KBM-7 (cell line): Measurements from ENCODE around the gene ACE.

ENCODE experiments used
- DNase-seq: peaks from one replicate; pipeline ENCODE4 v3.0.0-alpha.2; 2015
- in situ Hi-C: fragments of 300-500 bp; cut with MboI; formaldehyde crosslinking; loops from 2 replicates; pipeline ENCODE4 v1.14.3; 2020; ENCODE audit warnings: low sequenced_read_pairs, low pct_unique_long_range_greater_than_20kb, mixed read lengths

The ACE gene

DNA sequence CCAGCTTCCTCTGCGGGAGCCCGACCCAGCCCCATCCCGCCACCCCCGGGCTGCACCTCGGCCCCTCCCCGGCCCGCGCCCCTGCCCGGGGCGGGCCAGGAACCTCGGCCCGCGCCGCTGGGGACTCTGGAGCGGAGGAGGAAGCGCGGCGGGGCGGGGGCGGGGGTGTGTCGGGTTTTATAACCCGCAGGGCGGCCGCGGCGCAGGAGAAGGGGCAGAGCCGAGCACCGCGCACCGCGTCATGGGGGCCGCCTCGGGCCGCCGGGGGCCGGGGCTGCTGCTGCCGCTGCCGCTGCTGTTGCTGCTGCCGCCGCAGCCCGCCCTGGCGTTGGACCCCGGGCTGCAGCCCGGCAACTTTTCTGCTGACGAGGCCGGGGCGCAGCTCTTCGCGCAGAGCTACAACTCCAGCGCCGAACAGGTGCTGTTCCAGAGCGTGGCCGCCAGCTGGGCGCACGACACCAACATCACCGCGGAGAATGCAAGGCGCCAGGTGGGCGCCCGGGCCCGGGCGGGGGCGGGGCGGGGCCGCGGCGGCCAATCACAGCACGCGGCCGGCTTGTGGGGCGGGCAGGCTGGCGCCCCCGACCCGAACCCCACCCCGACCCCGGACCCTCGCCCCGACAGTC lies at the start of gene ACE:
Gene ACE (plus strand): TSS at position 208 of the 626 bp plus-strand sequence. CDS start 34 bp downstream, at position 242.
- peak; percentile 50 for DNase-seq

GRCh38 chr17:63429766-63430165 lies 47.1 kb upstream of the ACE start:
- no peak for DNase-seq
- in situ Hi-C loops: loop anchor here (25.0 kb wide), 1 partner anchor 183 kb away; the partner anchor contains the start of genes MAP3K3 and TACO1

More for the DNA sequence above, at the start of gene ACE:
- in situ Hi-C loops: no loop called here

GRCh38 chr17:63430223-63430622 lies 46.6 kb upstream of the ACE start:
- in situ Hi-C loops: loop anchor here (25.0 kb wide), 1 partner anchor 182 kb away; the partner anchor contains the start of genes MAP3K3 and TACO1
- no peak for DNase-seq

- in situ Hi-C loops: loop anchor here (25.0 kb wide), 1 partner anchor 181 kb away; the partner anchor contains the start of genes MAP3K3 and TACO1
- no peak for DNase-seq
Observed at GRCh38 chr17:63431618-63431938, 45.3 kb upstream of the ACE start.

DNA sequence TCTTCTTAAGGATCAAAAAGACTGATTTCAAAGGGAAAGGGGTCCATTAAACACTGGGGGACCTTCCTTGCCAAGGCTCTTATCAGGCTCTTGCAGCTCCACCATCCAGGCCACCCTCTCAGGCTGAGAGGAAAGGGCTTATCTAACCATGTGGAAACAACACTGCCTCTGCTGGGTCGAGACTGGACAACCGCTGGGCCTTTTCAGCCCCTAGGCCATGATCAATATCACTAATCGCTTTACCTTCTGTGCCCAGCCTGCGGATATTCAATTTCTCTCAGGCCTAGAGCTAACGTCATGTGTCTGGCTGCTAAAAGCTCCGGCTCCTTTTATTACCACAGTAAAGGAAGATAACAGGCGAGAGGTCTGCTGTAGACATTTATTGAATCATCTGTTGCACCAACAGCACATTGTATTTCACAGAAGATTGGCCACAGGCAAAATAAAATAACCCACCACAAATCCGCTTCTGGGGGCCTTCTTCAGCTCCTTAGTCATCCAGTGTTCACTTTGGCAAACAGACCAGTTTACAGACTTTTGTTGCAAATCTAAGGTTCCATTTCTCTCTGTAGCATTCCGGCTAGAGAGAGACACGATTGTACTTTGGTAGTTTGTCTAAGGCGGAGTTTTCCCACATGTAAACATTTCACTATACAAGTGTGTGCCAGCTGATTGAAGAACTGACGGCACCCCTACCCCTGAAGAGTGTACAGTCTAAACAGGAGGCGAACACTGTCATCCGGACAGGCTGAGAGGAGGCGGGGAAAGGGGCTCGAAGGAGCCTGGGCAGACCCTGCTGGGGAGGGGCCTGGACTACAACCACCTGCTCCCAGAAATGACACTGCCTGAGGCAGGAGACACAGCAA lies 44.7 kb upstream of the ACE start:
- in situ Hi-C loops: loop anchor here (25.0 kb wide), 1 partner anchor 180 kb away; the partner anchor contains the start of genes MAP3K3 and TACO1
- DNase-seq: no peak

GRCh38 chr17:63433746-63434591 lies 42.9 kb upstream of the ACE start:
- in situ Hi-C loops: loop anchor here (25.0 kb wide), 1 partner anchor 178 kb away; the partner anchor contains the start of genes MAP3K3 and TACO1
- DNase-seq: peak; percentile 72

DNA sequence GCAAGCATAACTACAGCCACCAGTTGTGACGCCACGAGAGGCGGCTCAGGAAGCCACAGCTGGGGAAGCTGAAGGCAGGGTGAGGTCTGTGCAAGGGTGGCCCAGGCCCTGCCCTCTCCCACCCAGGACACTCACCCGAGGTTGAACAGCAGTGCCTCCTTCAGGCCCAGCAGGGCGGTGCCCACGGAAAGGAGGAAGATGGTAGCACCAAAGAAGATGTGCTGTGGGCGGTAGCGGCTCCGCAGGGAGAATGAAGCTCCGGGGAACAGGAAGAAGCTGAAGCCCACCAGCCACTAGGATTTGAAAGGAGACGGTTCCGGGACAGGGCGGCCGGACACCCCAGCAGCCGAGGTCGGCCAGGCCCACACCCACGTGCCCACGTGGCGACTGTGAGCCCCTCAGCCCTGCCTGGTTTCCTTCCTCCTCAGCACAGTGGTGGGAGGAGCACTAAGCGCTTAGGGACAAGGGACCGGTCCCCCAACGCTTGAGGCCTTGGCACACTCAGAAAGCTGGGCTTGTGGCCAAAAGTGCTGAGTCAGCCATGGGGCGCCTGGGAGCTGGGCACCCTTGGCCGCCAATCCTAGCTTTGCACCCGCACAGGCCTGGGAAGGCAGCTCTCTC lies 41.8 kb upstream of the ACE start:
- in situ Hi-C loops: loop anchor here (25.0 kb wide), 1 partner anchor 177 kb away; the partner anchor contains the start of genes MAP3K3 and TACO1
- DNase-seq: peak; percentile 57

DNA sequence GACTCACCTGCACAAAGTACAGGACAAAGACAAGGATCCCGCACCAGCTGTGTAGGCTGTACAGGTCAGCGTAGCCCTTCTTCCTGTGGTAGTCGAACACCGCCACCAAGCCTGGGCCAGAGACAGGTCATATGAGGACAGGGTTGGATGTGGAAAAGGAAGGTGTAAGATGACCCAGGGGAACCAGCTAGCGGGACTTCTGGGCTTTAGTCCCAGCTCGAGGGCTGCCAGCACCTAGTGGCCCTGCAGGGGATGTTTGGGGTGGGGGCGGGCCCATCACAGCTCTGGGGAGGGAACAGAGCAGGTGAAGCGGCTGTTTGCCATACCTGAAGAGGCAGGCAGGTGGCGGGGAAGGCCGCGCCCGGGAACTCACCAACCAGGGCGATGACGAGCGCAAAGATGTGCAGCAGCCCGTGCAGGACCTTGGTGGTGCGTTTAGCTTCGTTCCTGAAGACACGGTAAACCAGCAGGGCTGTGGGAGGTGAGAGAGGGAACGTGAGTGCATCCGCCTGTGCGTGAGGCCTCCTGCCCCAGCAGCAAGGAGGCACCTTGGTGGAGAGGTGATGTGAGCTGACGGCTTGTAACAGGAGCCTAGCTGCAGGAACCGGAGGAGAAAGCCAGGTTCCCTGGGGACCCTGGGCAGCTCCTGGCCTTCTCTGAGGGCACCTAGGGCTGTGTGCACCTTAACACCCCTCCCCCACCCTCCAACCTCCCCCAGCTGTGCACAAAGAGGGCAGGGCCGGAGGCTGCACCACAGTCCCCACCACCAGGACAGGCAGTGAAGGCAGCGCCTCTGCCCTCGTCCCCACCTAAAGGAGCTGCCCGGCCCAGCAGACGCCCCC lies 41.0 kb upstream of the ACE start:
- DNase-seq: no peak
- in situ Hi-C loops: loop anchor here (25.0 kb wide), 1 partner anchor 176 kb away; the partner anchor contains the start of genes MAP3K3 and TACO1

DNA sequence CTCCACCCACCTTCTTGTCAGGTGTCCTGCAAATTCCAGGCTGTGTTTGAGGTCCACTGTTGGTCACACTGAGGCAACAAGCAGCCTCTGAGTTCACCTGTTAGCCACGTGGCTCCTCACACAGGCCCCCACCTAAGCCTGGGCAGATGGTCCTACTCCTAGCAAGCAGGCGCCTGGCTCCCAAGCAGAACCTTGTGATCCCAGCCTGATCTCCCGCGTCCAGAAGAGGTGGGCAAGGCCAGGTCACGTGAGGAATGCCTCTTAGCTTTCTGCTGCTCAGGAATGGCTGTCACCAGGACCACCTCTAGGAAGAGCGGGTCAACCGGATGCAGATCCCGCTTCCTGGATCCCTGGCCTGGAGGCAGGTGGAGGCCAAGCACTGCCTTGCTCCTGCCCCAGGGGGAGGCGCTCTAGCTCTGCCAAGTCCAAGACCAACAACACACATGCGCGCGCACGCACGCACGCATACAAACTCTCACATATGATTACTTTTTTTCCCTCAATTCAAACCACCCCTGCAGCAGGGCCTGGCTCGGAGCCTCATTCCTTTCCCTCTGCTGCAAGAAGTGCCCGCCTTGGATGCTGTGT lies 40.2 kb upstream of the ACE start:
- in situ Hi-C loops: loop anchor here (25.0 kb wide), 1 partner anchor 176 kb away; the partner anchor contains the start of genes MAP3K3 and TACO1
- no peak for DNase-seq

DNA sequence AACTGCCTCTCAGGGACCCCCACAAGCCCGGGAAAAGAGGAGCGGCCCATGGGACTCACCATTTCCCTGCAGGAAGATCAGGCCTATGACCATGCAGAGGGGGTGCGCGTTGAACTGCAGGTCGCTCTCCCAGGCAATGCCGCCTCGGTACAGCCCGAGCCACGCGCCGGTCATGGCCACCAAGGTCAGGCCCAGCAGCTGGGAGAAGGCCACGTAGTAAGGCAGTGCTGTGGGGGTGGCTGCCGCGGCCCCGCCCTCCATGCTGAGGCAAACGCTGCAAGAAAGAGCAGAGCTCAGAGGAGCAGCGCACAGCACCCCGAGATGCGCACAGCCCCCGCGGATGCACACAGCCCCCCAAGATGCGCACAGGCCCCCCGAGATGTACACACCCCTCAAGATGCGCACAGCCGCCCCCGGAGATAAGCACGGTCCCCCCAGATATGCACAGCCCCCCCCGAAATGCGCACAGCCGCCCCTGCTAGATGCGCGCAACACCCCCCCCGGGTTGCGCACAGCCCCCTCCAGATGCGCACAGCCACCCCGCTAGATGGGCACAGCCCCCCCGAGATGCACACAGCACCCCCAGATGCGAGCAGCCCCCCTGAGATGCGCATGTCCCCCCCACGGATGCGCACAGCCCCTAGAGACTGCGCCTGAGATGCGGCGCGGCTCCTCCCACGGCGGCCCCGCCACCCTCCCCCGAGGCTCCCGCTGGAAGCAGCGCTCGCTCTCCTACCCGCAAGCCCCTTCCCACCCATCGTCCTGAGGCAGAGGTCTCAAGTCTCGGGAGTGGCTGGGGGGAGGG lies 39.4 kb upstream of the ACE start:
- in situ Hi-C loops: loop anchor here (25.0 kb wide), 1 partner anchor 175 kb away; the partner anchor contains the start of genes MAP3K3 and TACO1
- no peak for DNase-seq

GRCh38 chr17:63438092-63439051 lies 38.5 kb upstream of the ACE start:
- in situ Hi-C loops: loop anchor here (25.0 kb wide), 1 partner anchor 174 kb away; the partner anchor contains the start of genes MAP3K3 and TACO1
- no peak for DNase-seq

GRCh38 chr17:63439687-63440086 lies 37.2 kb upstream of the ACE start:
- DNase-seq: no peak
- in situ Hi-C loops: loop anchor here (25.0 kb wide), 1 partner anchor 173 kb away; the partner anchor contains the start of genes MAP3K3 and TACO1

DNA sequence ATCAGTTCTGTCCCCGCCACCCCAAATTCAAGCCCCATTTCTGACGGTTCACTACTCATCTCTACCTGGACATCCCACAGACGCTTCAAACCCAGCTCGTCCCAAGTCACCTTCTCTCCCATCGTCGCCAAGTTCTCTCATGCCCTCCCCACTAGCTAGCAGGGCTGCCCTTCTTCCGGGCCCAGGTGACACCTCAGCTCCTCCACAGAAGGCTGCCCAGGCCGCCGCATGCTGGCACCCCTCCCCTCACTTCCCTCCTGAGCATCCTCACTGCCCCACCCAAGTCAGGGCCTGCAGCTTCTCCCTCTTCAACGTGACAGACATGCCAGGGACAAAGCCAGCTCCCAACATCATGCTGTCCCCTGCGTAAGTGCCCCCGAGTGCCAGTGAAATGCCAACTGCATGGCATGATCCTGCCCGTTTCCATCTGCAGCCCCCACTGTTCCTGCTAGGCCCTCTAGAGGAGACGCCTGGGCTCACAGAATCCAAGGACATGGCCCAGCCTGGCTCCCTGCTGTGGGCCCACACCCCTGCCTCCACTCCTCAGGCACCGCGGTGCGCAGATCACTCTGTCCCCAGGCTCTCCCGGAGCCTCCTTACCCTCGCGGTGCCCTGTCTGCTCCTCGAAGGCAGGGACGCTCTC lies 36.6 kb upstream of the ACE start:
- DNase-seq: no peak
- in situ Hi-C loops: loop anchor here (25.0 kb wide), 1 partner anchor 172 kb away; the partner anchor contains the start of genes MAP3K3 and TACO1

DNA sequence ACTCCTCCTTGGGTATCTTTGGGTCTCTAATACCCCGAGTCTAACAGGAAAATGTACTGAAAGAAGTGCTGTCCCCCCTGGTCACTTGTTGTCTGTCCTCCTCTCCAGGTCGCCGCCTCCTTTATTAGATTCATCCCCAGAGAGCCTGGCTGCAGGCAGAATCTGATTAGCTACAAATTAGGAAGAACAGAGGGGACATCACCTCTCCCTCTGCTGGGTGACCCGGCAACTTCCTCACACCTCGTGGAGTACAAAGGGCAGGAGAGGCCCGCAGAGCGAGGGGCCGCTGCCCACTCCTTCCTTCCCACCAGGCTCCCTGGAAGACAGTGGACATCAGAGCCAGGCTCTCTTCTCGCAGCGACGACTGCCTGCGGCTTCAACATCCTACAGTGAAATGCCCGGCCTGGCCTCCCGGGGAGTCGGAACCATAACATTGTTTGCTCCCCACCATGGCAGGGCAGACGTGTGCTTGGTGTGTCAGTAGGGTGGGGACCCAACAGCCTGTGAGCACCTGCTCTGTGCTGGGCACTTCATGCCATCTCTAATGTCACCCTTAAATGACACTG lies 36.0 kb upstream of the ACE start:
- in situ Hi-C loops: loop anchor here (25.0 kb wide), 1 partner anchor 171 kb away; the partner anchor contains the start of genes MAP3K3 and TACO1
- DNase-seq: no peak
